ENCODE results near the gene FASN.

FASN gene

DNA sequence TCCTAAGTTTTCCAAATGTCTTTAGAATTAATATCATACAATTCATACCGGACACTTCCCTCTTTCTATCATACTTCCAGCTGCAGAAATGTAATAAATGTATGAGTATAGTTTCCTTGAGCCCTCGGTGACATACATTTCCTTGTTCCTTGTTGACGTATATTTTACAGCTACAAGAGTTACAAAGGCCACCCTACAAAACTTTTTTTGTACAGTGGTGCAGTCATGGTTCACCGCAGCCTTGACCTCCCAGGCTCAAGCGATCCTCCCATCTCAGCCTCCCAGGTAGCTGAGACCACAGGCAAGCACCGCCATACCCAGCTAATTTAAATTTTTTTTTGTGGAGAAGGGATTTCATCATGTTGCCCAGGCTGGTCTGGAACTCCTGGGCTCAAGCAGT is 25.2 kb downstream of the FASN start:
- DNase-seq: no peak

DNA sequence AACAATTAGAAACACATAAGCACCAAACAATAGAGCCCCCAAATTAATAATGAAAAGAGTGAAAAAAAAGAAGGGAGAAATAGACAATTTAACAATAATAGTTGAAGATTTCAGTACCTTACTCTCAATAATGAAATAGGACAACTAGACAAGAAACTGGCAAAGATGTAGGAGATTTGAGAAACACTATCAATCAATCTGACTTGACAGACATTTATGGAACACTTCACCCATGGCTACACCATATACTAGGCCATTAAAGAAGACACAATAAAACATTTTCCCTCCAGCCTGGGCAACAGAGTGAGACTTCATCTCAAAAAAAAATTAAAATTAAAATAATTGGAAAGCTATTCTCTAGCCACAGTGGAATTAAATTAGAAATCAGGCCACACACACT is 27.4 kb downstream of the FASN start:
- no peak for DNase-seq

DNA sequence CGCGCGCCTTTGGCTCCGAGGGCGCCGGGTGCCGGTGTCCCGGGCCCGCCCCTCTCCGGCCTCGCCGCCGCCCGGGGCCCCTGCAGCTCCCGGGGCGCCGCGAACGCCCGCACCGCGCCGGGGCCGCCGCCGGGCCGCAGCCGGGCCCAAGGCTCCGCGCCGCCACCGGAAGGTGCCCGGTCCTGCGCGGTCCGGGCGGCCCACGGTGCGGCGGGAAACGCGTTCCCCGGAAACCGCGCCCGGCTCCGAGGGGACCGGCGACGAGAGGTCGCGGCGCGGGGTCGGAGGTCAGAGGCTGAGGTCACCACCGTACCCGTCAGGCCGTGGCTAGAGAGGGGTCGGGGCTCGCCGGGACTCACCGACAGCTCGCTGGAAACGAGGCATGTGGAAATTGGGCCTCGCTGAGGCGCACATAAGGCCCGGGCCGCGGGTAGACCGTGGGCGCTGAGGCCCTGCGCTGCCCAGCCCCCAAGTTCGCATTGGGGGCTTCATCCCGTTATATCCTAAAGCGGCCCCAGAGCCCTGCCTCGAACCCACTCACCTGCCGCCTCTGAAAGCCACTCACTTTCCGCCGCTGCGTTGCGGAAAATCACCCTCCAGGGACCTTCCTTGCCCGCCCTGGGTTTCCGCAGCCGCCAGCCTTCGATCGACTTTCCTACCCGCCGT is 32.3 kb downstream of the FASN start, which contains the start of gene DUS1L:
DUS1L (minus strand) TSS at position 167 of the 666 bp plus-strand sequence. CDS start 745 bp downstream, outside the sequence.
- DNase-seq: peak; percentile 61

DNA sequence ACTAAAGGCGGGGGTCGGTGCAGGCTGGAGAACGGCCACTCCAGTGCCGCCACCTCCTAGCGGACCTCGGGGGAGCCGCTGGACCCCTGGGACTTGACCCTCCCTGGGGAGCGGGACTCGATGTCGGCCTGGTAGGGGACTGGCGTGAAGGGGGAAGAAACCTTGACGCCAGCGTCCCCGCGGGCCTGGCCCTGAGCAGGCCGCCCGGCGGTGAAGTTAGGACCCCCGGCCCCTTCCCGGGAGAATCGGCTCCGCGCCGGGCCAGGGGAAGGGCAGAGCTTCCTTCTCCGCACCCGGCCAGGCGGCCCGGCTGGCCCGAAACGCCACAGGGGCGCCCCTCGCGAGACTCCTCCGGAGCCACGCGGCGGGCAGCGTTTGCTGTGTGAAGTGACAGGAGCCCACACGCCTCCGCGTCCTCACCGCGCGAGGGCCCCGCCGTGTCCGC is 32.8 kb downstream of the FASN start:
- DNase-seq: no peak

DNA sequence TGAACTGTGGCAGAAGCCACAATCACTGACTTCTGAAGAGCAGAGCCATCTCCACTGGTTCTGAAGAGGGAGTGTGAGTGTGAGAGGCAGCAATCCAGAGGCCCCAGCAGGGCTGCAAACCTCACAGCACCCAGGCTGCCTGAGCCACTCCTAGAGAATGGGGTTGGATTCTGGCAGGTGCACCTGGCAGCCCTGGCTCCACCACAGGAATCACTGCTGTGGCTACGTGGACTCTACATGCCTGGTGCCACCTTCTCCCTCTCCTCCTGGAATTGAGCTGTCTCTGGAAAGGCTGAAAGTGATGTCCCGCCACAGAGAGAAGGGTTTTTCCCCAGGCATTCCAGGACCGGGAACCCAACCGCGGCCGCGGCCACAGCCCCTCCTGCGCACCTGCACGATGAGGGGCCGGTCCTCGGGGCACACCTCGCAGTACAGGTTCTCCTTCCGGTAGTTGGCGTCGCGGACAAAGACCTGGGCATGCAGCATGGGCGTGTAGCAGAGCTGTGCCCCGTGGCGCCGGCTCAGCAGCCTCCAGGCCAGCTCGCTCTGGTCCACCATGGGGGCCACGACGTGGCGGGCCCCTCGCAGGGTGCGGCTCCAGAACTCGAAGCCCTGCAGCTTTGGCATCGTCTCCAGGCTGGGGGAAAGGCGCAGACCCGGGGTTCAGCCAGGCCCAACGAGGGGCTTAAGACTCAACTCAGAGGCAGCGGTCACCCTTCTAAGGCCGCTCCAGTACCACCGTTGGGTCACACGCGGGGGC is 33.4 kb downstream of the FASN start:
- DNase-seq: no peak

DNA sequence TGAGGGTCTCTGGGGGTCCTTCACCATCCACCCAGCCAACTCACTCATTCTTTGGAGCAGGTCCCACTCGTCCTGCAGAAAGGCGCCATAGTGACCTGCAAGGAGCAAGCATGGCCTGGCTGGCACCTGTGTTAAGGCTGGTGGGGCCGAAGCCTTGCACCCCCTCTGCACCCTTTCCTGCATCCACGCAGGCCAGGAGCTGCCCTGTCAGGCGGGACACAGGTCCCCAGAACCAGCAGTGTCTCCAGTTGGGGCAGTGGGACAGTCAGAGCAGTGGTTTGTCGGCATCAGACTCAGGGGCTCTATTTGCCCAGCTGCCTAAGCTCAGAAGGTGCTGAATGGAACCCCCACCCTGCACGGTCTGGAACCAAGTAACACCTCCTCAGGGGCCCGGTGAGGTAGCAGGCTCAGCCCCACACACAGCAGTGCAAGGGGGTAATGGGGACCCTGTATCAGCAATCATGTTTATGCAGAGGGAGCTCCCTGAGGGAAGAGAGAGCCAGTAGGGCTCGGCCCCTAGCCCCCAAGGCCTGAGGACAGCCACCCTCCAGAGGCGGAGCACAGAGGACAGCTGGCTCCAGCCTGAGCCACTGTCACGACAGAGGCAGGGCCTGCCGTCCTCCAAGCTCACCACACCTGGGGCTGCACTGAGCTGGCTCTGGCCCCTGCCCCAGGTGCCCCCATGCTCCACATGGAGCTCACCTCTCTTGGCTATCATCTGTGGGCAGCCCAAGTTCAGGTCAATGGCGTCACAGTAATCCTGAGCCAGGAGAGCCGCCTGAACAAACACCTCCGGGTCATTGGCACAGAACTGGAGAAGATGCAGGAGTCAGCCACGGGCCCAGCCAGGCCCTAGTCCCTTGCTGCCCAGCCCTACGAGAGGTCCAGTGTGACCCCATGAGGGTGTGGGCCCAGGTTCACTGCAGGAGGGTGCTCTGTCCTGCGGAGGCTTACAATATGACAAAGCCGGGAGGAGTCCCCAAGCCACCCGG is 34.3 kb downstream of the FASN start:
- DNase-seq: no peak

DNA sequence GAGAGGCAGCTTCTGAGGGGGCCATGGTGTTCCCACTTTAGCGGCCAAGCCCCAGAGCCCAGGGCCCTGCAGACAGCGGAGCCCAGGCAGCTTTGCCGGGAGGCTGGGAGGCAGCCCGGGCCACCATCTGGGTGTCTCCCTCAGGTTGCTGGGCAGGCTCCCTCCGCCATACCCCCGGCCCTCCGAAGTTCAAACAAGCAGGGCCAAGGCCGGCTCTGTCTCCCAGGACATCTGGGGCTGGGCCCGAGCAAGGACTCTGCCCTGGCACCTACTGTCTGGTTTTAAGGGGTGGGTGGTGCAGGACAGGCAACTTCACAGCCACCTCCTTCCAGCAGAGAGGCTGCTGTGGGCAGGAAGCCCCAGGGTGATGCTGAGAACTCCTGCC is 35.1 kb downstream of the FASN start:
- no peak for DNase-seq

DNA sequence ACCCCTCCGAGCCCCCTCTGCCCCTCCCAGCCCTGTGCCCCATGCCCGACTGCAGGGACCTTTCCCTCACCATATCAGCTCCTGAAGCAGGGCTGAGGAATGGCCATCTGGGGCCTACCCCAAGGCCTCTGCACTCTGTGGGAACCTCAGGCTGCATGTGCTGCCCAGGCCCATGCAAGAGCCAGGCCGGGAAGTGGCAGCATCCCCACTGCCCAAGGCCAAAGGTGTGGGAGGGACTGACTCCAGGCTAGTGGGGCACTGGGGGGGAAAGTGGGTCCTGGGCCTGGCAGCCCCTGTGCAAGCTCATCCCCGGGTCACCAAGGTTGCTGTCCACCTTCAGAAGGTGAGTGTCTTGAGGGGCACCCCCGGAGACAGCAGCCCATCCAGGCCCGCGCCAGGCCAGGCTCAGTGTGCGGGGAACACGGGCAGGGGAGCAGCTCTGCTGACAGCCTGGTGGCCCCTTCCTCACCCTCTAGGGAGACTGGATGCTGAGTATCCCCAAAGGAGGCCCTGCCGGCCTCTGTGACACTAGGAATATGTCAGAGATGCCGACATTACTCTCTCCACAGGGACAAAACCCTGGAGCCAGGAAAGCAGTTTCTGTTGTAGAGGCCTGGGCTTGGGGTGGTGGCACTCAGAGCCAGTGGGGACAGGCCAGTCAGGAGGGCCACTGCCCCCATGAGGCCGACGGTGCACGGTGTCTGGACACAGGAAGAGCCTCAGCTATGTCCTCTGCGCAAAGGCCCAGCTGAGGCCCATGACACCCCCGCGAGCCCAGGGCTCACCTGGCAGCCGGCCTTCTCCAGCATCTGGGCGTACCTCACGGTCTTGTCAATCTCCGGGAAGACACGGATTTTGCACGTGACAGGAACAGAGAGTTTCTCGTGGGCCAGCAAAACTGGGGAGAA is 35.7 kb downstream of the FASN start:
- DNase-seq: no peak

DNA sequence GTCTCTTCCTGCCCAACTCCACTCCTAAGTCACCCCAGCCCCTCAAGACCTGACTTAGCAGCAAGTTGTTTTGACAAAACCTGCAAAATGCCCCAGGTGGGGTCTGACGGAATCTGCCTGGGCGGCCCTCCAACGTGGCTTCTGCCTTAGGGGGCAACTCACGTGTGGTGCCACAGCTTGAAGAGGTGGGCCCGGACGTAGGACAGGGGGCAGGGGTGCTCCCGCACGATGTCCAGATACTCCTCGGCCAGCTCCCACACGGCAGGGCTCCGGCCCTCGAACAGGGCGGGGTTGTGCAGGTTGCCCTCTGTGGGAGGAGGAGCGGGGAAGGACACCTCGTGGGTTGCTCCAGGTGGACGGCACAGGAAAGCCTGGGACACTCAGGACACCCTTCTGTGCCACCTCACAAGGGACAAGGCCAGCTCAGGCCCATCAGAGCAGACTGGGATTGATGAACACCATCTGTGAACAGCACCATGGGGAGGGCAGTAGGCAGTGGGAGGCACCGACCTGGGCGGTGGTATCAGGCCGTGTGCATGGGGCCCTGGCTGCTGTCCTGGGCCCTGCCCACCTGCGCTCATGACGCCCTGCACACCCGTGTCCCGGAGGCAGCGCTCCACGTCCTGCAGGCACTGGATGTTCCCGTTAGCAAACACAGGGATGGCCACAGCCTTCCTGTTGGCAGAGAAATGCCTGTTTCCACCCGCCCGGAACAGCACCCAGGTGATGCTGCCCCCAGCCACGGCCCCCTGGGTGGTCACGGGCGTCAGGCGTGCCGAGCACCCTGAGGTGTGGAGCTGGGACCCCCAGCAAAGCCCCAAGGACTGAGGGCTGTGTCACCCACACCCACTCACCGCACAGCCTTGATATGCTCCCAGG is 36.8 kb downstream of the FASN start:
- DNase-seq: no peak

DNA sequence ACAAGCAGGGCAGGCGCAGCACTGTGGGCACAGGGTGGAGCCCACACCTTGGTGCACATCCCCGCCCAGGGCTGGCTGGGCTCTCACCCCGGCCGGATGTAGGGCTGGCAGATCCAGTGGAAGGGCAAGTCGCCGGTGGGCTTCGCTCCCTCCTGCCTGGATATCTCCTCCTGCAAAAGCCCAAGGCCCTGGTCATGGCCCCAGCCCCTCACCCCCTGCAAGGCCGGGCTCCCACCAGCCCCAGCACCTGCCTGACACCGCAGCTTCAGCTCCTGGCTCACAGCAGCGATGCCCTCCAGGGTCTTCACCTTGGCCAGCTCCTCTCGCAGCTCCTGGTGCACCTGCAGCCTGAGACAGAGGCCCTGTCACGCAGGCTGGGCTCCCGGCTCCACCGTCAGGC is 37.4 kb downstream of the FASN start:
- no peak for DNase-seq

DNA sequence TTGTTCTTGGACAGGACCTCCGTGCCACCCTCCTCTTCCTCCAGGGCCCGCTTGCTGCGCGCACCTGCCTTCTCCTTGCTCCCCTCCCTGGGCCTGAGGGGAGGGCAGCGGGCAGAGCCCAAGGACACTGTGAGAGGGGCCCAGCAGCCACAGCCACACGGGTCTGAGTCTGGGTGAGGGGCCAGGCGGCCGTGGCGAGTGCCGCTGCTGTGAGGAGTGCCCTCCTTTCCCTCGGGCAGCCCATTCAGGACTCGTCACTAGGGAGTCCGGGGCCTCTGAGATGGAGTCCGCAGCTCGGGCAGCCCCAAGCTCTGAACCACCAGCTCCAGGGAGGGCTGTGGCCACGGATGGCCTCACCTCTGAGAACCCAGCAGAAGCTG is 38.0 kb downstream of the FASN start:
- DNase-seq: no peak

DNA sequence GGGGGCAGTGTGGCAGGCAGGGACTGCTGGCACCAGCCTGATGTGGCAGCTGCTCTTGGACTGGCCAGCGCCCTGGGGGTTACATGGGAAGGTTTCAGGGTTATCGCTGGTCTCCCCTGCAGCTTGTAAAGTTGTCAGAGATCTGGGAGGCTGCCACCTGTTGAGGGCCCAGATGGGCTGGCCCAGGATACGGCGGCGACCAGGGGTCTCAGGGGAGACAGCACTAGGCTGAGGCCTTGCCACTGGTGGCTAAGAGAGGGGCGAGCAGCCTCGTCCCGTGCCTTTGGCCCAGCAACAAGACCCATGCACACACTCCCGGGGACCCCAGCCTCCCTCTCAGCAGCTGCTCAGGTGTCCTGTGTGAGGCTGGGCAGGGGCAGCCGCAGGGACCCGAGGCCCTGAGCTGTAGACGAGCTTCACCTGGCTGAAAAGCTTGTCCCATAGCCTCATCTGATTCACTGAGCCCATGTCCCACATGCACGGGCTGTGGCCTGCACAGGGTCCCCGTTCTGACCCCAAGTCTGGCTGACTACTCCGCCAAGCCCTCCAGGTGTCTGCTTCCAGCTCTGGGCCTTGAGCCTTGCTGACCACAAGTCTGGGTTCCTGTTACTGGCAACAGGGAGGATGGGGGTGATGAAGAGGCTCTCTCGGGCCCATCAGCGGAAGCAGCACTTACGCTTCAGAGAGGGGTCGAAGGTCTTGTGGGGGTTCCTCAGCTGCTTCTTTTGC is 38.6 kb downstream of the FASN start:
- no peak for DNase-seq

DNA sequence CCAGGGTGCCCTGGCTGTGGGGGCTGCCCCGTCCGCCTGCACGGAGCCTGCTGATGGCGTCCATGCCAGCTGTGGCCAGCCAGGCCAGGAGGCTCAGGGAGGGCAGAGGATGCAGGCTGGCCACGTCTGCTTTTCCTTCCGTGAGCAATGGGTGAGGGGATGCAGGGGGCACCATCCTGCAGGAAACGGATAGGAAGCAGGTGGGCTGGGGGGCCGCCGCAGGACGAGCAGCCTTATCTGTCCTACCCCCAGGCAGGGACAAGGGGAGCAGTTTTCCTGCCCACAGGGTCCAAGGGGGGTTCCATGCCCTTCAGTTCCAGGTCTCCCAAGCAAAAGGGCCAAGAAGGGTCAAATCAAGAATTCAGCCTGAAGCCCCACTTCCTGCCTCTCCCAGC is 39.2 kb downstream of the FASN start:
- no peak for DNase-seq

DNA sequence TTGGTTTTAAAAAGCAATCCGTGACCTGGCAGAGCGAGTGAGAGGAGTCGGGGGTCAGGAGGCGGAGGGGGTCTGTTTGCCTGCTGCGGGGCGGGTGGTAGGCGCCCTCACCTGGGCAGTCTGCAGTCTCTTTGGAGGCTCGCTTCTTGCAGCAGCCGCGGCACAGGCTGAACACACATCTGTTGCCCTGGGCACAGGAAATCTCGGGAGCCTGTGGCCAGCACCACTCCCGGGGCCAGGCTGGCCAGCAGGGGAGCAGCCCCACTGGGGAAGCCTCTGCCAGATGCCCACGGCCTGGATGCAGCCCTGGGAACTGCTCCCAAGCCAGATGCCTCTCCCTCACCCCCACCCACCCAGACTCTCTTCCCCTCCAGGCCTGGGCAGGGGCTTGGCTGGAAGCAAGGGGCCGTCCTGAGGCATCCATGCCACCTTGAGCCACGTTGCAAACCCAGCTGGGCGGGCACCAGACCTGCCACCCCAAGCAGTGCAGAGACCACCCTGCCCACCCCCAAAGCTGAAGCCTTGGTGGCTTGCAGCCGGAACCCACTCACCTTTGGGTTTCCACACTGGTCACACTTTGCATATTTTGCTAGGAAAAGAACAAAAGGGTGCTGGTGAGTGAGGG is 39.7 kb downstream of the FASN start:
- DNase-seq: no peak

DNA sequence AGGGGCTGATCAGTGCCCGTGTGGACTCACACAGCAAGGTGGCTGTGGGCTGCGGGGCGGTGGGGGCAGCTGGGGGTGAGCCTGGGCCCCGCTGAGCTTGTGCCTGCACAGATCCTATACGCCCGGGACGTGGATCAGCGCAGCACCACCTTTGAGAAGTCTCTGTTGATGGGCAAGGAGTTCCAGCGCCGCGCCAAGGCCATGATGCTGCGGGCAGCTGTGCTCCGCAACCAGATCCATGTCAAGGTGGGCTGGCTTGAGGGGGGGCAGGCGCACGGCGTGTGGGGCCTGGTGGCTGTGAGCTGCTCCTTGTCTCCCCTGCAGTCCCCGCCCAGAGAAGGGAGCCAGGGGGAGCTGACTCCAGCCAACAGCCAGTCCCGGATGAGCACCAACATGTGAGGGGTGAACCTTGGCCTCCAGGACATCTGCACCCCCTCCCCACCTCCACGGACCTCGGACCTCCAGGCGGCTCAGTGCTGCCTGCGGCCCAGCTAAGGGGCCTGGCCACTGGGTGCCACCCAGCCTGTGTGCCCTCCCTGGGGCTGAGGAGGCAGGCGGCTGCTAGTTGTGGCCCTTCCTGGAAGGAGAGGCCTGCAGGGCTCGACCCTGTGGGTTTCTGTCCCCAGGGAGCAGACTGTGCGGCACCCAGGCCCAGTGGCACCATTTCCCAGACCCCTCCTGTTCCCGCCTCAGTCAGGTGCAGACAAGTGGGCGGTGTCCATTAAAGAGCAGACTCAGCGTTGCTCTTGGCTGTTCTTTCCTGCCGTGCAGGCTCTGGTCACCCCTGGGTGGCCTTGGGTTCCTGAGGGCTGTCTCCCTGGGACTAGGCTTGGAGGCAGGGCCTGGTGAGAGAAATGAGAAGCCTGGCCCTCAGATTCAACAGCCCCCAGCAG is 41.1 kb downstream of the FASN start:
- no peak for DNase-seq

DNA sequence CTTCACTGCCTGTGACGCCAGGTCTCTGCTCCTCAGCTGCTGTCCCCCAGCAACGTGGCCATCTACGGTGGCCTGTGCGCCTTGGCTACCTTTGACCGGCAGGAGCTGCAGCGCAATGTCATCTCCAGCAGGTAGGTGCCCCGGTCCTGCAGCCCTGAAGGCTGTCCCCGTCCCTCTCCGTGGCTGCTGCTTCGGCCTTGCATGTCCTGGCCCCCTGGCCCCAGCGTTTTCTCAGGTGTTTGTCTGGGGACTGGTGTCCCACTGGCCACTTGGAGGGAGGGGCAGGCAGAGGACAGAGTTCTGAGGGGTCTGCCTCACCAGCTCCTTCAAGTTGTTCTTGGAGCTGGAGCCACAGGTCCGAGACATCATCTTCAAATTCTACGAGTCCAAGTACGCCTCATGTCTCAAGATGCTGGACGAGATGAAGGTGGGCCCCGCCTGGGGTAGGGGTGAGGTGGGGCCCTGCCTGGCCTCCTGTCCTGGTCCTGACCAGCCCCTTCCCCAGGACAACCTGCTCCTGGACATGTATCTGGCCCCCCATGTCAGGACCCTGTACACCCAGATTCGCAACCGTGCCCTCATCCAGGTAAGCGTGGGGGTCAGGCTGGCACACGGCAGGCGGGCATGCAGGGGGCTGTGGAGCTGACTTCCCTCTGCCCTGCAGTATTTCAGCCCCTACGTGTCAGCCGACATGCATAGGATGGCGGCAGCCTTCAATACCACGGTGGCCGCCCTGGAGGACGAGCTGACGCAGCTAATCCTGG is 41.9 kb downstream of the FASN start:
- DNase-seq: no peak

DNA sequence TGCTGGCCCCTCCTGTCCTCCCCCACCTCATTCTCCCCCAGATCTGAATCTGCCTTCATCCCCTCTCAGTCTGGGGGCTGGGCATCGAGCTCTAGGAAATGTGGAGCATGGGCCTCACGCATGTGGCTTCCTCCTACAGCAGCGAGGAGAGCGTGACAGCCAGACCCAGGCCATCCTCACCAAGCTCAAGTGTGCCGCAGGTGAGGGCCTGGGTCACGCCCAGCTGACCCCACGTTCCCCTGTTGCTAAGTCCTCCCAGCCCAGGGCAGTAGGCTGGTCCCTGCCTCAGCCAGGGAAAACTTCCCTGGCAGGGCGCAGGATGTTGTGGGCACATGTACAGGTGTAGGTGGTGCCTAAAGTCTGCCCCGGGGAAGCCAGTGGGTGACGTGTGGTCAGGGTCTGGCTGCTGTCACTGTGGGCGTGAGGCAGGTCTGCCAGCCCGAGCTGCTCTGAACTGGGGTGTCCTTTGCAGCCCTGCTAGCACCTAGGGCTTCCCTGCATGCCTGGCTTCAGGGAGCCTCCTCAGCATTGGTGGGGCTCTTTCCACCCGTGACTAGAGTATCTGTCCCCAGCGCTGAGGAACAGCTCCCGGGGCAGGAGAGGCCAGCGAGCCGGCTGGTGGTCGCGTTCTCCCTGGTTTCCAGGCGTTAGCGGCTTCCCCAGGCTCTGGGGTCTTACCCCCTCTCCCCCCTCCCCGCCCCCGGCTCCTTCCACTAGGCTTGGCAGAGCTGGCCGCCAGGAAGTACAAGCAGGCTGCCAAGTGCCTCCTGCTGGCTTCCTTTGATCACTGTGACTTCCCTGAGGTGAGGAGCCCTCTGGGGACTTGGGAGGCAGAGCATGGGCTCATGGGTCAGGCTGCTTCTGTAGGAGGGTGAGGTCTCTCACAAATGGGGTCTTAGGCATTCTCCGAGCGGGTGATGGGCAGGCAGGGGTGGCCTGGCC is 42.7 kb downstream of the FASN start:
- DNase-seq: no peak
